Measurements from ENCODE around the gene FREM1. TPM values are rescaled to one million over a fixed set of nuclear protein-coding genes. Genes with fewer than 3 reads are reported as not detected.

Gene FREM1
- total RNA-seq, 4 donors from 2014 or later, result 2.2 to 12.7 (median 5.7) TPM

DNA sequence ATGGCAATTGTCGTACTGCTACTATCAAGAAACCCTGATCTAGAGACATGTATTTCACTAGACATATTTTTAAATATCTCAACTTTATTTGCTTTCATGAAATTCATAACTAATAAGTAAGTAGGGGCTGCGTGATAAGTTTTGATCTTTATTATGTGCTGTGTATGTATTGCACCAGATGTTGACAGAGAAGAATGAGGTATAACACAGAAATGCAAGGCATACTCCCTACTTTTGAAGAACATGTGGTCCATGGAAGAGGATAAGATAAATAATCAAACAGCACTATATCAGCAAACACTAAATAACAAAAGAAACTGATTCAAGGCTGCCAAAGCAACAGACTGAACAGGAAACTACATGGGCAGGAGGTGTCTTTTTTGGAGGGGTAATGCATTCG lies 60.9 kb downstream of the FREM1 start:
- H3K27ac ChIP-seq, result no peak overlapping the region
- no peaks in the 10 kb centered on the region for H3K27me3 ChIP-seq
- H3K4me1 ChIP-seq, result no peaks in the 10 kb centered on the region
- TF ChIP-seq POLR2AphosphoS5 (IDR thresholded peaks at IDR 0.05) (no peak), POLR2A (IDR thresholded peaks at IDR 0.05) (no peak), EP300 (IDR thresholded peaks at IDR 0.05; ENCODE audit: low read depth) (no peak)
- TF ChIP-seq, protein P1, sequence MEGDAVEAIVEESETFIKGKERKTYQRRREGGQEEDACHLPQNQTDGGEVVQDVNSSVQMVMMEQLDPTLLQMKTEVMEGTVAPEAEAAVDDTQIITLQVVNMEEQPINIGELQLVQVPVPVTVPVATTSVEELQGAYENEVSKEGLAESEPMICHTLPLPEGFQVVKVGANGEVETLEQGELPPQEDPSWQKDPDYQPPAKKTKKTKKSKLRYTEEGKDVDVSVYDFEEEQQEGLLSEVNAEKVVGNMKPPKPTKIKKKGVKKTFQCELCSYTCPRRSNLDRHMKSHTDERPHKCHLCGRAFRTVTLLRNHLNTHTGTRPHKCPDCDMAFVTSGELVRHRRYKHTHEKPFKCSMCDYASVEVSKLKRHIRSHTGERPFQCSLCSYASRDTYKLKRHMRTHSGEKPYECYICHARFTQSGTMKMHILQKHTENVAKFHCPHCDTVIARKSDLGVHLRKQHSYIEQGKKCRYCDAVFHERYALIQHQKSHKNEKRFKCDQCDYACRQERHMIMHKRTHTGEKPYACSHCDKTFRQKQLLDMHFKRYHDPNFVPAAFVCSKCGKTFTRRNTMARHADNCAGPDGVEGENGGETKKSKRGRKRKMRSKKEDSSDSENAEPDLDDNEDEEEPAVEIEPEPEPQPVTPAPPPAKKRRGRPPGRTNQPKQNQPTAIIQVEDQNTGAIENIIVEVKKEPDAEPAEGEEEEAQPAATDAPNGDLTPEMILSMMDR (IDR thresholded peaks at IDR 0.05), result no peak
- no peak for DNase-seq
- intact Hi-C loops (cut with DNase I; ENCODE audit: low total_unique reads), result no loop called here
- no peak overlapping the region for H3K4me3 ChIP-seq
- H3K9me3 ChIP-seq, result no peaks in the 10 kb centered on the region
- WGBS, 2 donors (ENCODE audit: low coverage in 1 of 2), result 75 to 79% methylated on average over 2 to 3 of the region's 3 CpGs
- no peaks in the 10 kb centered on the region for H3K36me3 ChIP-seq
- in situ Hi-C loops (cut with MboI; ENCODE audit: low pct_ligation_motif_present in 1 of 4, low pct_unique_long_range_greater_than_20kb in 1 of 4, low sequenced_read_pairs in 3 of 4), result no loop called here

DNA sequence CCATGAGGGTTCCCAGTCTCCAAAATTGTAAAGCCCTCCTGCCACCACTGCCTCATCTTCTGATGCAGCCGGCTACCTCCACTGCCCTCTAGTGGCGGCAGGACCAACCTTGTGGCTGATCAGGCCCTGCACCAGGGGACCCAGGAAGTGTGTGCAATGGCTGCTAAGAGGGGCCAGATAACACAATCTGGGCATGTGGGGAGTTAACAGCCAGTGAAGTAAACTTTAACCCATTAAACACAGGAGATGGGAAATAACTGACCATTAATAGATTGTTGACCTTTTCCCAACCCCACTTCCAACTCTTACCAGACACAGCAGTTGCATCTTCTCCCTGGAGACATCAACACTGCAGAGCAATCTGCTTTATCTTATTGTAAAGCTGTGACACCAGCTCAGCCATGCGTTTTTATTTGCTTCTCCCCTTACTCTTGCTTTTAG lies 63.3 kb downstream of the FREM1 start:
- Histone ChIP-seq H3K9me3 (no peaks in the 10 kb centered on the region), H3K4me3 (no peak overlapping the region), H3K36me3 (no peaks in the 10 kb centered on the region), H3K4me1 (no peaks in the 10 kb centered on the region), H3K27me3 (no peaks in the 10 kb centered on the region), H3K27ac (no peak overlapping the region)
- 36 to 73% methylated on average over 1 to 3 of the region's 3 CpGs for WGBS, 2 donors (ENCODE audit: low coverage in 1 of 2)
- in situ Hi-C loops (cut with MboI; ENCODE audit: low pct_ligation_motif_present in 1 of 4, low pct_unique_long_range_greater_than_20kb in 1 of 4, low sequenced_read_pairs in 3 of 4), result no loop called here
- peak; percentile 56 for DNase-seq
- TF ChIP-seq, protein P1 (IDR thresholded peaks at IDR 0.05), result peak; percentile 43 to 67 (median 51)
- no peak for TF ChIP-seq EP300 (IDR thresholded peaks at IDR 0.05; ENCODE audit: low read depth)
- intact Hi-C loops (cut with DNase I; ENCODE audit: low total_unique reads), result no loop called here

DNA sequence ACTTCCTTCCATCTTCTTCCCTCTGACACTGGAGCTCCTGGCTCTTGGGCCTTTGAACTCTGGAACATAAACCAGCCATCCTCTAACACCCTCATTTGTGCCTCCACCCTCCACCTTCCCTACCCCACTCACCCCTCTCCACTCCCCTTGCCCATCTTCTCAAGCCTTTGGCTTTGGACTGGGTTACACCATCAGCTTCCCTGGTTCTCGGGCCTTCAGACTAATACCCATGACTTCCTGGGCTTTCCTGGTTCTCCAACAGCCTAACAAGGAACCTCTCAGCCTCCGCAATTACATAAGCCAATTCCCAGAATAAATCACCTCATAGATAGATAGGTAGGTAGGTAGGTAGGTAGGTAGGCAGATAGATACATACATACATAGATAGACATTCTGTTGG lies 67.1 kb downstream of the FREM1 start:
- no peak for TF ChIP-seq EP300 (IDR thresholded peaks at IDR 0.05; ENCODE audit: low read depth)
- TF ChIP-seq POLR2A (IDR thresholded peaks at IDR 0.05), result no peak
- TF ChIP-seq, protein P1 (IDR thresholded peaks at IDR 0.05), result no peak
- TF ChIP-seq POLR2AphosphoS5 (IDR thresholded peaks at IDR 0.05), result no peak
- H3K27ac ChIP-seq, result no peak overlapping the region
- in situ Hi-C loops (cut with MboI; ENCODE audit: low pct_ligation_motif_present in 1 of 4, low pct_unique_long_range_greater_than_20kb in 1 of 4, low sequenced_read_pairs in 3 of 4) (no loop called here), intact Hi-C loops (cut with DNase I; ENCODE audit: low total_unique reads) (no loop called here)
- H3K9me3 ChIP-seq, result no peaks in the 10 kb centered on the region
- H3K36me3 ChIP-seq, result no peaks in the 10 kb centered on the region
- WGBS, 2 donors (ENCODE audit: low coverage in 1 of 2), result 86 to 100% methylated on average over 2 of the region's 2 CpGs
- no peaks in the 10 kb centered on the region for H3K4me1 ChIP-seq
- DNase-seq, result no peak
- no peaks in the 10 kb centered on the region for H3K27me3 ChIP-seq
- H3K4me3 ChIP-seq, result no peak overlapping the region

DNA sequence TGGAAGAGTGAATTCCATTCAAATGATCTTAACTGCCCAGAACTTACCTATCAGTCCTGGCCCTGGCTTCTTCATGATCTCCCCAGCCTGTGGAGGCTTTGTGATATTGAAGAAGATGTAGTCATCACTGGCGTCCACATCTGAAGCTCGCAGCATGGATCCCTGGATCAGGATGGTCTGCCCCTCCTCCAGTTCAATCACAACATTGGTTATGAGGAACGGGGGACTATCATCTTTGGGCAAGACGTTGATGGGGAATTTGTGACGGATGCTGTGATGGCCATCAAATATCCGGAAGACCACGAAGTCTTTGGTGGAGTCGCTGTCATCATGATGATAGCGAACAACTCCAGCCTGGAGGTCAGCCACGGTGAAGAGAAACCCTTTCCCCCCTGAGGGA lies 68.0 kb downstream of the FREM1 start:
- DNase-seq, result no peak
- Histone ChIP-seq H3K4me3 (no peak overlapping the region), H3K4me1 (no peaks in the 10 kb centered on the region), H3K9me3 (no peaks in the 10 kb centered on the region), H3K27ac (no peak overlapping the region), H3K27me3 (no peaks in the 10 kb centered on the region), H3K36me3 (no peaks in the 10 kb centered on the region)
- intact Hi-C loops (cut with DNase I; ENCODE audit: low total_unique reads), result no loop called here
- WGBS, 2 donors (ENCODE audit: low coverage in 1 of 2), result 93% methylated on average over 10 of the region's 10 CpGs; no CpG with 5 or more reads in 1 of the 2 donors
- in situ Hi-C loops (cut with MboI; ENCODE audit: low pct_ligation_motif_present in 1 of 4, low pct_unique_long_range_greater_than_20kb in 1 of 4, low sequenced_read_pairs in 3 of 4), result no loop called here
- TF ChIP-seq, protein P1 (IDR thresholded peaks at IDR 0.05), result no peak
- no peak for TF ChIP-seq POLR2A (IDR thresholded peaks at IDR 0.05)
- no peak for TF ChIP-seq POLR2AphosphoS5 (IDR thresholded peaks at IDR 0.05)
- TF ChIP-seq EP300 (IDR thresholded peaks at IDR 0.05; ENCODE audit: low read depth), result no peak
